ENCODE measurements around the gene RNF103. TPM values are rescaled to one million over a fixed set of nuclear protein-coding genes. Genes with fewer than 3 reads are reported as not detected.

RNF103 gene
- total and polyA plus RNA-seq, 2 of the 13 experiments (the other 11 are each of a cell fraction or from before 2014, with no cell fraction given), result 19.8 to 21.1 TPM

- TF ChIP-seq ZBTB8A (CRISPR knock-in tag; IDR thresholded peaks at IDR 0.05; ENCODE audit: borderline replicate concordance, low read depth), result 0 out of 2 replicates have a peak, but pooled peaks have one; percentile 15
- TF ChIP-seq BRCA1 (CRISPR knock-in tag; IDR thresholded peaks at IDR 0.05), result no peak
- TF ChIP-seq, protein P1, sequence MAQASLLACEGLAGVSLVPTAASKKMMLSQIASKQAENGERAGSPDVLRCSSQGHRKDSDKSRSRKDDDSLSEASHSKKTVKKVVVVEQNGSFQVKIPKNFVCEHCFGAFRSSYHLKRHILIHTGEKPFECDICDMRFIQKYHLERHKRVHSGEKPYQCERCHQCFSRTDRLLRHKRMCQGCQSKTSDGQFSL (CRISPR knock-in tag; IDR thresholded peaks at IDR 0.05), result no peak
- TF ChIP-seq ISL2 (CRISPR knock-in tag; IDR thresholded peaks at IDR 0.05), result no peak
- no peak for TF ChIP-seq MXD3 (CRISPR knock-in tag; IDR thresholded peaks at IDR 0.05)
- no peak for TF ChIP-seq ZNF235 (CRISPR knock-in tag; IDR thresholded peaks at IDR 0.05; ENCODE audit: borderline replicate concordance)
- no peak for TF ChIP-seq ZC3H13 (CRISPR knock-in tag; IDR thresholded peaks at IDR 0.05)
- no peak for TF ChIP-seq ZNF841 (CRISPR knock-in tag; IDR thresholded peaks at IDR 0.05; ENCODE audit: borderline replicate concordance)
- TF ChIP-seq MIER2 (CRISPR knock-in tag; IDR thresholded peaks at IDR 0.05), result no peak
- no peak for TF ChIP-seq ZNF362 (CRISPR knock-in tag; IDR thresholded peaks at IDR 0.05; ENCODE audit: borderline replicate concordance)
- TF ChIP-seq ZNF790 (CRISPR knock-in tag; IDR thresholded peaks at IDR 0.05; ENCODE audit: borderline replicate concordance), result peak; percentile 56; the same call in 1 of the 2 replicates
- no peak for TF ChIP-seq ZNF33B (CRISPR knock-in tag; IDR thresholded peaks at IDR 0.05)
- no peak for TF ChIP-seq HOXA3 (CRISPR knock-in tag; IDR thresholded peaks at IDR 0.05)
- TF ChIP-seq KDM5A (IDR thresholded peaks at IDR 0.05; ENCODE audit: borderline replicate concordance, low read length), result no peak; the same call in 1 of the 2 replicates
- no peak for TF ChIP-seq ZKSCAN1 (IDR thresholded peaks at IDR 0.05; ENCODE audit: low read length)
- TF ChIP-seq RCOR2 (CRISPR knock-in tag; IDR thresholded peaks at IDR 0.05), result no peak
- 0 out of 2 replicates have a peak, but pooled peaks have one; percentile 3 for TF ChIP-seq ZNF44 (CRISPR knock-in tag; IDR thresholded peaks at IDR 0.05)
- TF ChIP-seq ZBED4 (CRISPR knock-in tag; IDR thresholded peaks at IDR 0.05; ENCODE audit: borderline replicate concordance), result peak; percentile 92; the same call in 1 of the 2 replicates
- no peak for TF ChIP-seq ZFY (CRISPR knock-in tag; IDR thresholded peaks at IDR 0.05)
- TF ChIP-seq ZNF496 (CRISPR knock-in tag; IDR thresholded peaks at IDR 0.05; ENCODE audit: insufficient replicate concordance), result no peak
- TF ChIP-seq GATAD1 (CRISPR knock-in tag; IDR thresholded peaks at IDR 0.05), result no peak
- no peak for TF ChIP-seq ATF7 (IDR thresholded peaks at IDR 0.05)
- no peak for TF ChIP-seq ATF7 (CRISPR knock-in tag; IDR thresholded peaks at IDR 0.05)
- TF ChIP-seq, protein P2, sequence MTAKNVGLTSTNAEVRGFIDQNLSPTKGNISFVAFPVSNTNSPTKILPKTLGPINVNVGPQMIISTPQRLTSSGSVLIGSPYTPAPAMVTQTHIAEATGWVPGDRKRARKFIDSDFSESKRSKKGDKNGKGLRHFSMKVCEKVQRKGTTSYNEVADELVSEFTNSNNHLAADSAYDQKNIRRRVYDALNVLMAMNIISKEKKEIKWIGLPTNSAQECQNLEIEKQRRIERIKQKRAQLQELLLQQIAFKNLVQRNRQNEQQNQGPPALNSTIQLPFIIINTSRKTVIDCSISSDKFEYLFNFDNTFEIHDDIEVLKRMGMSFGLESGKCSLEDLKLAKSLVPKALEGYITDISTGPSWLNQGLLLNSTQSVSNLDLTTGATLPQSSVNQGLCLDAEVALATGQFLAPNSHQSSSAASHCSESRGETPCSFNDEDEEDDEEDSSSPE (CRISPR knock-in tag; IDR thresholded peaks at IDR 0.05), result no peak
- no peak; the same call in 1 of the 2 replicates for TF ChIP-seq ZBTB3 (CRISPR knock-in tag; IDR thresholded peaks at IDR 0.05; ENCODE audit: borderline replicate concordance, low read depth)
- TF ChIP-seq SRY (CRISPR knock-in tag; IDR thresholded peaks at IDR 0.05), result no peak
These were observed 61.2 kb downstream of the RNF103 start (continued) for GRCh38 chr2:86562485-86562921.

Measured in HepG2 (cell line).